H9 (cell line): ENCODE data around the gene GAR1. TPM values are rescaled to one million over a fixed set of nuclear protein-coding genes. Genes with fewer than 3 reads are reported as not detected.
A peak's percentile ranks its signal among the peaks of the same experiment; 100 is the strongest.

ENCODE experiments used
- DNase-seq: peaks from one replicate; pipeline ENCODE4 v3.0.0-alpha.2; 2017
- H2AFZ ChIP-seq: one replicate; pipeline ENCODE4 v1.6.1; 2013; ENCODE audit warnings: mild to moderate bottlenecking, low read length, control low read depth, moderate library complexity
- H2AK5ac ChIP-seq: 2 replicates; pipeline ENCODE4 v1.6.1; 2013; ENCODE audit warnings: low read length, control low read depth, mixed read lengths; ENCODE audit not compliant: insufficient read length
- H2BK120ac ChIP-seq: one replicate; pipeline ENCODE4 v1.6.1; 2013; ENCODE audit warnings: low read depth, mild to moderate bottlenecking, low read length, control low read depth, inconsistent platforms; ENCODE audit not compliant: poor library complexity, severe bottlenecking
- H2BK12ac ChIP-seq: 2 replicates; pipeline ENCODE4 v1.6.1; 2013; ENCODE audit warnings: low read length, control low read depth, mixed read lengths, low read depth; ENCODE audit not compliant: insufficient read length
- H2BK15ac ChIP-seq: 2 replicates; pipeline ENCODE4 v1.6.1; 2013; ENCODE audit warnings: low read depth, low read length, control low read depth
- H2BK20ac ChIP-seq: one replicate; pipeline ENCODE4 v1.6.1; 2013; ENCODE audit warnings: low read depth, mild to moderate bottlenecking, low read length, control low read depth, inconsistent platforms; ENCODE audit not compliant: poor library complexity, severe bottlenecking
- H2BK5ac ChIP-seq: 2 replicates; pipeline ENCODE4 v1.6.1; 2013; ENCODE audit warnings: low read length, control low read depth, mixed read lengths; ENCODE audit not compliant: insufficient read length
- H3K14ac ChIP-seq: 2 replicates; pipeline ENCODE4 v1.6.1; 2013; ENCODE audit warnings: low read length, control low read depth; ENCODE audit not compliant: insufficient read depth
- H3K18ac ChIP-seq: 2 replicates; pipeline ENCODE4 v1.6.1; 2013; ENCODE audit warnings: low read depth, mild to moderate bottlenecking, mixed read lengths, low read length, control low read depth; ENCODE audit not compliant: insufficient read length
- H3K23ac ChIP-seq: 2 replicates; pipeline ENCODE4 v1.6.1; 2013; ENCODE audit warnings: low read length, control low read depth, mixed read lengths, low read depth; ENCODE audit not compliant: insufficient read length
- H3K23me2 ChIP-seq: 2 replicates; pipeline ENCODE4 v1.6.1; 2013; ENCODE audit warnings: low read depth, mild to moderate bottlenecking, mixed read lengths, low read length, control low read depth; ENCODE audit not compliant: insufficient read length, poor library complexity, severe bottlenecking
- H3K27ac ChIP-seq: 2 replicates; pipeline ENCODE4 v1.5.1; 2013; ENCODE audit warnings: low read length, control low read depth, mixed read lengths, low read depth; ENCODE audit not compliant: insufficient read length
- H3K27me3 ChIP-seq: 2 replicates; pipeline ENCODE4 v1.6.1; 2013; ENCODE audit warnings: low read length, control low read depth, inconsistent platforms; ENCODE audit not compliant: insufficient read depth
- H3K4ac ChIP-seq: 2 replicates; pipeline ENCODE4 v1.6.1; 2013; ENCODE audit warnings: low read depth, mild to moderate bottlenecking, control low read depth, inconsistent platforms, low read length, moderate library complexity
- H3K4me1 ChIP-seq: 2 replicates; pipeline ENCODE4 v1.6.1; 2013; ENCODE audit warnings: low read length, control low read depth, inconsistent platforms; ENCODE audit not compliant: insufficient read depth
- H3K4me2 ChIP-seq: 2 replicates; pipeline ENCODE4 v1.6.1; 2013; ENCODE audit warnings: low read length, control low read depth, mixed read lengths; ENCODE audit not compliant: insufficient read length, insufficient read depth
- H3K56ac ChIP-seq: 2 replicates; pipeline ENCODE4 v1.6.1; 2013; ENCODE audit warnings: low read depth, mild to moderate bottlenecking, mixed read lengths, low read length, control low read depth; ENCODE audit not compliant: insufficient read length
- H3K79me1 ChIP-seq: 2 replicates; pipeline ENCODE4 v1.6.1; 2013; ENCODE audit warnings: low read depth, mild to moderate bottlenecking, moderate library complexity, low read length, control low read depth, inconsistent platforms; ENCODE audit not compliant: insufficient read depth, poor library complexity, severe bottlenecking
- H3K79me2 ChIP-seq: 2 replicates; pipeline ENCODE4 v1.6.1; 2013; ENCODE audit warnings: low read length, control low read depth, inconsistent platforms; ENCODE audit not compliant: insufficient read depth
- H3K9ac ChIP-seq: 2 replicates; pipeline ENCODE4 v1.6.1; 2013; ENCODE audit warnings: low read length, control low read depth, mixed read lengths; ENCODE audit not compliant: insufficient read length; ENCODE audit errors: extremely low read depth
- H3K9me3 ChIP-seq: one replicate; pipeline ENCODE4 v1.6.1; 2013; ENCODE audit warnings: low read depth, low read length, inconsistent platforms; ENCODE audit not compliant: control insufficient read depth
- H3T11ph ChIP-seq: one replicate; pipeline ENCODE4 v1.6.1; 2013; ENCODE audit warnings: mild to moderate bottlenecking, low read length, control low read depth, inconsistent platforms
- H4K20me1 ChIP-seq: one replicate; pipeline ENCODE4 v1.6.1; 2013; ENCODE audit not compliant: control insufficient read depth, insufficient read length, insufficient read depth
- H4K5ac ChIP-seq: 2 replicates; pipeline ENCODE4 v1.6.1; 2013; ENCODE audit warnings: low read depth, mild to moderate bottlenecking, mixed read lengths, low read length, control low read depth; ENCODE audit not compliant: insufficient read length
- H4K8ac ChIP-seq: replicated peaks from 2 replicates; pipeline ENCODE4 v1.6.1; 2013; ENCODE audit warnings: low read length, control low read depth, mixed read lengths, low read depth; ENCODE audit not compliant: insufficient read length
- H4K91ac ChIP-seq: 2 replicates; pipeline ENCODE4 v1.6.1; 2013; ENCODE audit warnings: low read depth, mild to moderate bottlenecking, moderate library complexity, mixed read lengths, low read length, control low read depth; ENCODE audit not compliant: insufficient read length
- H3K27ac Mint-ChIP-seq, 3 experiments: 2 replicates in 2 of 3; 3 replicates in 1 of 3; pipeline ENCODE4 v1.8.0; 2020 to 2021; ENCODE audit warnings: mixed read lengths in 3 of 3, mild to moderate bottlenecking in 1 of 3, moderate library complexity in 1 of 3
- H3K27me3 Mint-ChIP-seq: 2 replicates; pipeline ENCODE4 v1.8.0; 2021; ENCODE audit warnings: low read depth, mild to moderate bottlenecking, moderate library complexity, mixed read lengths
- H3K36me3 Mint-ChIP-seq, 3 experiments: 2 replicates in 2 of 3; 3 replicates in 1 of 3; pipeline ENCODE4 v1.8.0; 2020 to 2021; ENCODE audit warnings: low read depth in 3 of 3, mixed read lengths in 3 of 3; ENCODE audit not compliant: insufficient read depth in 1 of 3
- H3K4me1 Mint-ChIP-seq, 2 experiments: 2 replicates each; pipeline ENCODE4 v1.8.0; 2020; ENCODE audit warnings: mixed read lengths in 2 of 2
- H3K4me3 Mint-ChIP-seq, 2 experiments: 2 replicates in 1 of 2; 3 replicates in 1 of 2; pipeline ENCODE4 v1.8.0; 2020 to 2021; ENCODE audit warnings: mild to moderate bottlenecking in 2 of 2, mixed read lengths in 2 of 2, moderate library complexity in 1 of 2
- H3K9me3 Mint-ChIP-seq, 2 experiments: 2 replicates in 1 of 2; 3 replicates in 1 of 2; pipeline ENCODE4 v1.8.0; 2020; ENCODE audit warnings: mild to moderate bottlenecking in 2 of 2, mixed read lengths in 2 of 2, moderate library complexity in 1 of 2
- whole genome bisulfite sequencing: extraction: QIAGEN DNeasy Blood & Tissue Kit; methylation state at CpG from one replicate; pipeline ENCODE4 v1.1.7; 2013; ENCODE audit warnings: missing lambda C conversion rate, low lambda C conversion rate, mixed read lengths; ENCODE audit not compliant: insufficient read length; ENCODE audit errors: extremely low coverage; 5-methylcytosine and 5-hydroxymethylcytosine counted together
- total RNA-seq: library from RNA; stranded (reverse); gene quantifications from 2 replicates; pipeline ENCODE4 v1.2.1, GENCODE V29; 2021
- TF ChIP-seq, protein P1 (sequence below): fragments of 200-600 bp; sonication (generic); conservative IDR thresholded peaks from 3 replicates; pipeline ENCODE4 v1.8.0; 2021; ENCODE audit warnings: antibody characterized with exemption, mild to moderate bottlenecking

Gene GAR1
- total RNA-seq, 1 experiment from 2014 or later = 45.3 TPM

DNA sequence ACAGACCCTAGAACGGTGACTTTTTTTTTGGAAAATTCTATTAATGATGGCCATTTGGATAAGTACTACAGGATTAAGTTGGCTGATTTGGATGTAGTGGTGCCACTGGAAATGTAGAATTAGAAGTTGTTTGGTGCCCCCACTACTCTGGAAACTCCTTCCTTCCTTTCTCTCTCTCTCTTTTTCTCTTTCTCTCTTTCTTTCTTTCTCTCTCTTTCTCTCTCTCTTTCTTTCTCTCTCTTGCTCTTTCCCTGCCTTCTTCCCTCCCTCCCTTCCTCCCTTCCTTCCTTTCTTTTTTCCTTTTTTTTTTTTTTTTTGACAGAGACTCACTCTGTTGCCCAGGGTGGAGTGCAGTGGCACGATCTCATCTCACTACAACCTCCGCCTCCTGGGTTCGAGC is 2.7 kb downstream of the GAR1 start:
- H4K8ac ChIP-seq = no peak overlapping the region
- no peaks in the 10 kb centered on the region for H4K20me1 ChIP-seq
- TF ChIP-seq, protein P1, sequence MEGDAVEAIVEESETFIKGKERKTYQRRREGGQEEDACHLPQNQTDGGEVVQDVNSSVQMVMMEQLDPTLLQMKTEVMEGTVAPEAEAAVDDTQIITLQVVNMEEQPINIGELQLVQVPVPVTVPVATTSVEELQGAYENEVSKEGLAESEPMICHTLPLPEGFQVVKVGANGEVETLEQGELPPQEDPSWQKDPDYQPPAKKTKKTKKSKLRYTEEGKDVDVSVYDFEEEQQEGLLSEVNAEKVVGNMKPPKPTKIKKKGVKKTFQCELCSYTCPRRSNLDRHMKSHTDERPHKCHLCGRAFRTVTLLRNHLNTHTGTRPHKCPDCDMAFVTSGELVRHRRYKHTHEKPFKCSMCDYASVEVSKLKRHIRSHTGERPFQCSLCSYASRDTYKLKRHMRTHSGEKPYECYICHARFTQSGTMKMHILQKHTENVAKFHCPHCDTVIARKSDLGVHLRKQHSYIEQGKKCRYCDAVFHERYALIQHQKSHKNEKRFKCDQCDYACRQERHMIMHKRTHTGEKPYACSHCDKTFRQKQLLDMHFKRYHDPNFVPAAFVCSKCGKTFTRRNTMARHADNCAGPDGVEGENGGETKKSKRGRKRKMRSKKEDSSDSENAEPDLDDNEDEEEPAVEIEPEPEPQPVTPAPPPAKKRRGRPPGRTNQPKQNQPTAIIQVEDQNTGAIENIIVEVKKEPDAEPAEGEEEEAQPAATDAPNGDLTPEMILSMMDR = no peak
- H2BK120ac ChIP-seq = no peak overlapping the region
- no peaks in the 10 kb centered on the region for H3K9me3 ChIP-seq
- no peak overlapping the region for H3K56ac ChIP-seq
- H3T11ph ChIP-seq = no peak overlapping the region
- no peak overlapping the region for H4K5ac ChIP-seq
- H3K27me3 ChIP-seq = no peaks in the 10 kb centered on the region
- no peak overlapping the region for H3K9ac ChIP-seq
- H2BK12ac ChIP-seq = no peak overlapping the region
- no peak overlapping the region for H3K23ac ChIP-seq
- peaks cover 13% of the 10 kb centered on the region for H3K23me2 ChIP-seq
- Mint-ChIP-seq H3K27ac (peak overlapping the region in 1 of 3 experiments; percentile 44; a peak in 1 of 7 replicates), H3K4me3 (peak overlapping the region in 1 of 2 experiments; percentile 7; a peak in 1 of 5 replicates), H3K9me3 (peaks cover 0 to 2% of the 10 kb centered on the region in 2 experiments; a peak in 2 of 5 replicates), H3K27me3 (no peaks in the 10 kb centered on the region), H3K4me1 (peaks cover 12 to 22% of the 10 kb centered on the region in 2 experiments), H3K36me3 (peaks cover 37 to 70% (median 58%) of the 10 kb centered on the region in 3 experiments)
- H3K79me2 ChIP-seq = peaks cover 18% of the 10 kb centered on the region; the same call in 1 of the 2 replicates
- no peak overlapping the region for H2BK15ac ChIP-seq
- no peaks in the 10 kb centered on the region for H3K4me1 ChIP-seq
- no peak overlapping the region for H3K4ac ChIP-seq
- H3K79me1 ChIP-seq = peaks cover 6% of the 10 kb centered on the region
- no peak overlapping the region for H2BK5ac ChIP-seq
- no peak overlapping the region for H3K4me2 ChIP-seq
- H4K91ac ChIP-seq = no peak overlapping the region
- no peak overlapping the region for H2BK20ac ChIP-seq
- WGBS = no CpG with 5 or more reads among the region's 4 CpGs
- H2AFZ ChIP-seq = no peak overlapping the region
- no peak for DNase-seq
- no peak overlapping the region for H3K14ac ChIP-seq
- no peak overlapping the region for H3K27ac ChIP-seq
- no peak overlapping the region for H3K18ac ChIP-seq
- no peak overlapping the region for H2AK5ac ChIP-seq
